IMR-90 (cell line): ENCODE data around the gene DSCAM. TPM values are rescaled to one million over a fixed set of nuclear protein-coding genes. Genes with fewer than 3 reads are reported as not detected.

Experiments used
- ATAC-seq: fragments of 200-7000 bp; cut with Tn5 transposase; 2 replicates; pipeline ENCODE4 v1.9.1; 2020; ENCODE audit warnings: low read depth, mild to moderate bottlenecking, moderate library complexity
- BruUV-seq: library from RNA; stranded (reverse); fragments of 400-500 nt; replicated peaks from 2 replicates; lab custom pipeline; 2021; lab: Mats Ljungman, UMichigan
- CTCF ChIA-PET: fragments of 300-600 bp; formaldehyde crosslinking; extraction: SDS; loops from one replicate; lab custom pipeline; 2021; ENCODE audit warnings: antibody characterized with exemption; lab: Yijun Ruan, JAX
- POLR2A ChIA-PET: fragments of 300-600 bp; sonication (Branson Sonifier 250); formaldehyde crosslinking; loops from one replicate; lab custom pipeline; 2022; ENCODE audit warnings: antibody characterized with exemption; ENCODE audit not compliant: unreplicated experiment; lab: Charles Lee
- DNase-seq: peaks from one replicate; pipeline ENCODE4 v3.0.0; 2013
- H2AFZ ChIP-seq: replicated peaks from 2 replicates; pipeline ENCODE3; 2013; ENCODE audit warnings: low read length, mild to moderate bottlenecking; ENCODE audit not compliant: poor library complexity
- H2AK5ac ChIP-seq: 2 replicates; pipeline ENCODE4 v1.6.1; 2013; ENCODE audit warnings: low read depth, low read length, inconsistent platforms
- H2AK9ac ChIP-seq: replicated peaks from 2 replicates; pipeline ENCODE3; 2013; ENCODE audit warnings: mild to moderate bottlenecking, low read depth, low read length, moderate library complexity; ENCODE audit not compliant: poor library complexity
- H2BK120ac ChIP-seq: 2 replicates; pipeline ENCODE4 v1.6.1; 2013; ENCODE audit warnings: low read depth, low read length, inconsistent platforms
- H2BK15ac ChIP-seq: 3 replicates; pipeline ENCODE4 v1.6.1; 2013; ENCODE audit warnings: low read depth, low read length, inconsistent platforms
- H2BK20ac ChIP-seq: 2 replicates; pipeline ENCODE4 v1.6.1; 2013; ENCODE audit warnings: low read depth, mild to moderate bottlenecking, inconsistent platforms, low read length, moderate library complexity
- H2BK5ac ChIP-seq: 2 replicates; pipeline ENCODE4 v1.6.1; 2013; ENCODE audit warnings: mild to moderate bottlenecking, low read depth, low read length, inconsistent platforms; ENCODE audit not compliant: poor library complexity, severe bottlenecking
- H3K14ac ChIP-seq: replicated peaks from 2 replicates; pipeline ENCODE4 v1.6.1; 2013; ENCODE audit warnings: low read depth, low read length, inconsistent platforms
- H3K18ac ChIP-seq: 2 replicates; pipeline ENCODE4 v1.6.1; 2013; ENCODE audit warnings: low read depth, low read length, control low read depth
- H3K23ac ChIP-seq: 2 replicates; pipeline ENCODE4 v1.6.1; 2013; ENCODE audit warnings: low read depth, low read length, inconsistent platforms
- H3K27ac ChIP-seq: 2 replicates; pipeline ENCODE4 v1.5.1; 2013; ENCODE audit warnings: mild to moderate bottlenecking, control low read depth, low read length; ENCODE audit not compliant: insufficient read depth
- H3K27me3 ChIP-seq: 2 replicates; pipeline ENCODE4 v1.6.1; 2013; ENCODE audit warnings: low read length; ENCODE audit not compliant: control insufficient read depth, insufficient read depth
- H3K36me3 ChIP-seq: 2 replicates; pipeline ENCODE4 v1.6.1; 2013; ENCODE audit warnings: low read length, mixed read lengths; ENCODE audit not compliant: control insufficient read depth, insufficient read depth
- H3K4ac ChIP-seq: 2 replicates; pipeline ENCODE4 v1.6.1; 2013; ENCODE audit warnings: low read depth, low read length, inconsistent platforms
- H3K4me1 ChIP-seq: 2 replicates; pipeline ENCODE4 v1.6.1; 2013; ENCODE audit warnings: low read length, mixed read lengths; ENCODE audit not compliant: control insufficient read depth, insufficient read depth
- H3K4me2 ChIP-seq: 2 replicates; pipeline ENCODE4 v1.6.1; 2013; ENCODE audit warnings: low read depth, mild to moderate bottlenecking, control low read depth, low read length, moderate library complexity
- H3K4me3 ChIP-seq: 2 replicates; pipeline ENCODE4 v1.5.1; 2013; ENCODE audit warnings: low read depth, mild to moderate bottlenecking, control low read depth, low read length, moderate library complexity; ENCODE audit not compliant: insufficient read depth
- H3K56ac ChIP-seq: 2 replicates; pipeline ENCODE4 v1.6.1; 2013; ENCODE audit warnings: low read length, inconsistent platforms; ENCODE audit not compliant: insufficient read depth; ENCODE audit errors: extremely low read depth
- H3K79me1 ChIP-seq, 2 experiments: 2 replicates each; pipeline ENCODE4 v1.6.1; 2013; ENCODE audit warnings: low read length in 2 of 2, inconsistent platforms in 1 of 2, low read depth in 1 of 2
- H3K9ac ChIP-seq: 2 replicates; pipeline ENCODE4 v1.6.1; 2013; ENCODE audit warnings: low read depth, low read length, control low read depth
- H3K9me1 ChIP-seq: 2 replicates; pipeline ENCODE4 v1.6.1; 2013; ENCODE audit warnings: low read length, inconsistent platforms; ENCODE audit not compliant: insufficient read depth
- H3K9me3 ChIP-seq: 2 replicates; pipeline ENCODE4 v1.6.1; 2013; ENCODE audit warnings: low read length; ENCODE audit not compliant: control insufficient read depth, insufficient read depth
- H4K20me1 ChIP-seq: 2 replicates; pipeline ENCODE4 v1.6.1; 2013; ENCODE audit warnings: low read length, inconsistent platforms; ENCODE audit not compliant: insufficient read depth
- H4K5ac ChIP-seq: 2 replicates; pipeline ENCODE4 v1.6.1; 2013; ENCODE audit warnings: mild to moderate bottlenecking, low read depth, low read length, control low read depth
- H4K8ac ChIP-seq, 2 experiments: 2 replicates each; pipeline ENCODE4 v1.6.1; 2013; ENCODE audit warnings: low read depth in 2 of 2, low read length in 2 of 2, control low read depth in 1 of 2, inconsistent platforms in 1 of 2
- H4K91ac ChIP-seq: 2 replicates; pipeline ENCODE4 v1.6.1; 2013; ENCODE audit warnings: low read depth, low read length, inconsistent platforms; ENCODE audit not compliant: insufficient read depth
- BHLHE40 ChIP-seq: fragments of 150-350 bp; IDR thresholded peaks from 2 replicates; pipeline ENCODE4 v1.6.1; 2016; ENCODE audit warnings: mild to moderate bottlenecking, low read depth, low read length
- CEBPB ChIP-seq: IDR thresholded peaks from 2 replicates; pipeline ENCODE4 v1.6.1; 2012; ENCODE audit warnings: low read depth, low read length, improper control_type of control experiment
- FOS ChIP-seq: fragments of 150-350 bp; IDR thresholded peaks from 2 replicates; pipeline ENCODE4 v1.6.1; 2016; ENCODE audit warnings: low read depth, low read length
- MAFK ChIP-seq: IDR thresholded peaks from 2 replicates; pipeline ENCODE4 v1.6.1; 2012; ENCODE audit warnings: low read depth, low read length, improper control_type of control experiment
- MAZ ChIP-seq: IDR thresholded peaks from 2 replicates; pipeline ENCODE4 v1.6.1; 2012; ENCODE audit warnings: low read depth, mild to moderate bottlenecking, low read length, improper control_type of control experiment, moderate library complexity, borderline replicate concordance
- MXI1 ChIP-seq: IDR thresholded peaks from 2 replicates; pipeline ENCODE4 v1.6.1; 2012; ENCODE audit warnings: low read depth, mild to moderate bottlenecking, low read length, moderate library complexity, borderline replicate concordance
- NFE2L2 ChIP-seq: fragments of 150-350 bp; IDR thresholded peaks from 2 replicates; pipeline ENCODE4 v1.6.1; 2016; ENCODE audit warnings: low read depth, mild to moderate bottlenecking, low read length
- POLR2A ChIP-seq: IDR thresholded peaks from 2 replicates; pipeline ENCODE4 v1.6.1; 2012; ENCODE audit warnings: mild to moderate bottlenecking, low read depth, low read length
- SMC3 ChIP-seq: fragments of 150-350 bp; IDR thresholded peaks from 2 replicates; pipeline ENCODE4 v1.6.1; 2016; ENCODE audit warnings: low read depth, mild to moderate bottlenecking, antibody characterized with exemption, low read length, moderate library complexity
- WGBS, 2 experiments: methylation state at CpG; one replicate each; pipeline versions ENCODE4 v1.1.5 to v1.1.7; 2013; ENCODE audit warnings: missing lambda C conversion rate in 2 of 2; ENCODE audit not compliant: insufficient read length in 1 of 2; ENCODE audit errors: extremely low coverage in 2 of 2; 5-methylcytosine and 5-hydroxymethylcytosine counted together
- dilution Hi-C: fragments of 300-500 bp; cut with HindIII; formaldehyde crosslinking; loops from one replicate; pipeline ENCODE4 v1.14.3; 2018; ENCODE audit warnings: low sequenced_read_pairs; ENCODE audit not compliant: unreplicated experiment
- in situ Hi-C: fragments of 300-500 bp; cut with MboI; formaldehyde crosslinking; loops from 3 replicates; pipeline ENCODE4 v1.14.3; 2019; ENCODE audit warnings: low sequenced_read_pairs, inconsistent platforms, mixed read lengths
- intact Hi-C: fragments of 100-400 bp; cut with micrococcal nuclease; formaldehyde crosslinking; loops from 2 replicates; pipeline ENCODE4 v1.10.0; 2022
- polyA plus RNA-seq, 3 experiments: library from polyadenylated mRNA; depleted of rRNA; stranded (reverse); fragments of >200 nt; gene quantifications; 2 replicates each; pipeline ENCODE4 v1.2.3, GENCODE V29; 2012; ENCODE audit warnings: low replicate concordance in 1 of 3
- total RNA-seq: library from RNA; depleted of rRNA; stranded (reverse); fragments of >200 nt; gene quantifications from 2 replicates; pipeline ENCODE4 v1.2.3, GENCODE V29; 2012
- TF ChIP-seq, protein P1 (sequence below): fragments of 150-350 bp; IDR thresholded peaks from 2 replicates; pipeline ENCODE4 v1.6.1; 2017; ENCODE audit warnings: mild to moderate bottlenecking, antibody characterized with exemption, low read length, low read depth

DSCAM gene
- total and polyA plus RNA-seq, 2 of the 4 experiments (the other 2 are of a cell fraction): under 0.01 to 0.02 TPM

DNA sequence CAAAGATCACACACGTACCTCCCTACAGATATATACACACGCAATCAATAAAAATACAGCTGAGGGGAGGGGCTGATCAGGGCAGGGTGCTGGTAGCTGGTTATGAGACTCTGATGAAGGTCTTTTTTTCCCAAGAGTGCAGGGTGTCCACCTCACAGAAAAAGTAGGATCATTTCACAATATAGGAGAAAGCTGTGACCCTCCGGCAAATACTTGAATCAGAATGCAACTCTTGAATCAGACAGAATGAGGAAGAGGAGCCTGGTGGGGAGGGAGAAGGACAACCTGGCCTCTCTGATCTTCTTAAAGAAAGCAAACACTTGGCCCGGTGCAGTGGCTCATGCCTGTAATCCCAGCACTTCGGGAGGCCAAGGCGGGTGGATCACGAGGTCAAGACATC, 710.4 kb downstream of the DSCAM start:
- no TSS peak for BruUV-seq
- Histone ChIP-seq H3K56ac (no peak overlapping the region), H4K5ac (no peak overlapping the region), H2AK5ac (no peak overlapping the region), H3K4me1 (no peaks in the 10 kb centered on the region), H2BK15ac (no peak overlapping the region), H2BK5ac (no peak overlapping the region), H3K4me2 (no peak overlapping the region), H3K9me3 (peaks cover 29% of the 10 kb centered on the region), H3K14ac (no peak overlapping the region), H3K18ac (no peak overlapping the region), H3K4me3 (no peak overlapping the region), H3K9me1 (no peaks in the 10 kb centered on the region), H3K23ac (no peak overlapping the region), H3K79me1 (no peaks in the 10 kb centered on the region), H2BK120ac (no peak overlapping the region), H4K20me1 (no peaks in the 10 kb centered on the region), H3K4ac (no peak overlapping the region), H3K27me3 (no peaks in the 10 kb centered on the region), H2BK20ac (no peak overlapping the region), H2AFZ (no peak overlapping the region), H4K91ac (no peak overlapping the region), H3K36me3 (no peaks in the 10 kb centered on the region), H3K9ac (no peak overlapping the region), H2AK9ac (no peak overlapping the region), H4K8ac (no peak overlapping the region), H3K27ac (no peak overlapping the region)
- ChIA-PET POLR2A (no interaction called here), CTCF (no interaction called here)
- no peak for ATAC-seq
- 100% methylated on average over 1 of the region's 7 CpGs; no CpG with 5 or more reads in 1 of the 2 experiments for WGBS, 2 experiments
- dilution Hi-C loops: no loop called here
- no peak for TF ChIP-seq SMC3
- no peak for TF ChIP-seq POLR2A
- no peak for TF ChIP-seq MAFK
- no peak for TF ChIP-seq MAZ
- TF ChIP-seq NFE2L2: no peak
- TF ChIP-seq MXI1: no peak
- no peak for TF ChIP-seq FOS
- TF ChIP-seq CEBPB: no peak
- TF ChIP-seq BHLHE40: no peak
- TF ChIP-seq, protein P1, sequence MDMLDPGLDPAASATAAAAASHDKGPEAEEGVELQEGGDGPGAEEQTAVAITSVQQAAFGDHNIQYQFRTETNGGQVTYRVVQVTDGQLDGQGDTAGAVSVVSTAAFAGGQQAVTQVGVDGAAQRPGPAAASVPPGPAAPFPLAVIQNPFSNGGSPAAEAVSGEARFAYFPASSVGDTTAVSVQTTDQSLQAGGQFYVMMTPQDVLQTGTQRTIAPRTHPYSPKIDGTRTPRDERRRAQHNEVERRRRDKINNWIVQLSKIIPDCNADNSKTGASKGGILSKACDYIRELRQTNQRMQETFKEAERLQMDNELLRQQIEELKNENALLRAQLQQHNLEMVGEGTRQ: no peak
- intact Hi-C loops: no loop called here
- in situ Hi-C loops: no loop called here
- no peak for DNase-seq
